Measurements from ENCODE around the gene STOML1. TPM values are rescaled to one million over a fixed set of nuclear protein-coding genes. Genes with fewer than 3 reads are reported as not detected.

Gene STOML1
- 26.8 TPM for total RNA-seq
- long read RNA-seq, full-length matches to known transcripts, result 72 of 108 reads
- long read RNA-seq, partial matches to known transcripts, result 7 of 108 reads
- long read RNA-seq, other reads (novel, unspliced or antisense), result 29 of 108 reads

DNA sequence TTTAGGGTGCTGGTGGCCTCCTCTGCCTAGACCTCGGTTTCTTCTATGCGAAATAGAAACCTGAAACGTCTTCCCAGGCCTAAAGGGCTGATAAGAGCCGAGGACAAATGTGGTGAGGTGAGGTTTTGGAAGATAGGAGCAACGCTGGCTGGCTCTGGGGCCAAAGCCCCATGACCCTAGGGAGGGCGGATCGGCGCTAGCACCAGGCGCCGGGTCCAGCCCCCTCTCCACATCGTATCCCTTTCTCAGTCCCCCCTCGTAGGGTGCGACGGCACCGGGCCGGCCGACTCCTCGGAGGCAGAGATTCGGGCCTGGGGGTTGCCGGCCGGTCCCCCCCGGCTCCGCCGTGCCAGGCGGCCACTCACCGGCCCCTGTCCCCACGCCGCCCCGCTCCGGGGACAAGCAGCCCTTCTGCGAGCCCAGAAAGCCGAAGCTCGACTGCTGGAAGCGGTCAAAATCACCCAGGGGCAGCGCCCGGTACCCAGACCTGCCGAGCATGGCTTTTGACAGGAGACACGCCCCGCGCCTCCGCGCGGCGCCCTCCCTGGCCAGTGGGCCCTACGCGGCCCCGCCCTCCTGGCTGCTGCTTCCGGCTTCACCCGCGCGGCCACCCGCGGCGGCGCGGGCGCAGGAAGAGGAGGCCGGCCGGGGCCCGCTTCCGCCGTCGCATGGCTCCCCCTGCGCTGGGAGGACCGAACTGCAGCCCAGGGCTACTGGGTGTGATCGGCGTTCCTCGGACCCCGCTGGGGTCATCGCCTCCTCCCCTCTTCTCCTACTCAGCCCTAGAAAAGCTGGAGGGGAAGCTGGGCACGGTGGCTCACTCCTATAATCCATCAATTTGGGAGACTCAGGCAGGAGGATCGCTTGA, at the start of gene STOML1:
Gene STOML1 (minus strand): TSS at position 570 of the 868 bp plus-strand sequence. CDS start 72 bp downstream, at position 498.
- DNase-seq, result peak; percentile 97
- peak; percentile 93 for ATAC-seq (ENCODE audit: poor library complexity)
- intact Hi-C loops (cut with DNase I), result loop anchor here (10.0 kb wide), 1 partner anchor 53 kb away; no protein-coding TSS in a partner anchor

GRCh38 chr15:74041311-74041756, 49.2 kb upstream of the STOML1 start:
- intact Hi-C loops (cut with DNase I), result loop anchor here (10.0 kb wide), 1 partner anchor 47 kb away; the partner anchor contains the start of genes PML and STOML1
- no peak for DNase-seq
- no peak for ATAC-seq (ENCODE audit: poor library complexity)

GRCh38 chr15:74040109-74040850, 48.2 kb upstream of the STOML1 start:
- intact Hi-C loops (cut with DNase I), result loop anchor here (10.0 kb wide), 1 partner anchor 45 kb away; the partner anchor contains the start of genes PML and STOML1

GRCh38 chr15:74039656-74040010, 47.5 kb upstream of the STOML1 start:
- intact Hi-C loops (cut with DNase I), result loop anchor here (5.0 to 10.0 kb wide), 2 partner anchors 45 to 67 kb away; partner anchors contain the start of genes PML and STOML1
- no peak for ATAC-seq (ENCODE audit: poor library complexity)
- no peak for DNase-seq

More at GRCh38 chr15:74040109-74040850, 48.2 kb upstream of the STOML1 start:
- DNase-seq (no peak), ATAC-seq (ENCODE audit: poor library complexity) (peak; percentile 62)

DNA sequence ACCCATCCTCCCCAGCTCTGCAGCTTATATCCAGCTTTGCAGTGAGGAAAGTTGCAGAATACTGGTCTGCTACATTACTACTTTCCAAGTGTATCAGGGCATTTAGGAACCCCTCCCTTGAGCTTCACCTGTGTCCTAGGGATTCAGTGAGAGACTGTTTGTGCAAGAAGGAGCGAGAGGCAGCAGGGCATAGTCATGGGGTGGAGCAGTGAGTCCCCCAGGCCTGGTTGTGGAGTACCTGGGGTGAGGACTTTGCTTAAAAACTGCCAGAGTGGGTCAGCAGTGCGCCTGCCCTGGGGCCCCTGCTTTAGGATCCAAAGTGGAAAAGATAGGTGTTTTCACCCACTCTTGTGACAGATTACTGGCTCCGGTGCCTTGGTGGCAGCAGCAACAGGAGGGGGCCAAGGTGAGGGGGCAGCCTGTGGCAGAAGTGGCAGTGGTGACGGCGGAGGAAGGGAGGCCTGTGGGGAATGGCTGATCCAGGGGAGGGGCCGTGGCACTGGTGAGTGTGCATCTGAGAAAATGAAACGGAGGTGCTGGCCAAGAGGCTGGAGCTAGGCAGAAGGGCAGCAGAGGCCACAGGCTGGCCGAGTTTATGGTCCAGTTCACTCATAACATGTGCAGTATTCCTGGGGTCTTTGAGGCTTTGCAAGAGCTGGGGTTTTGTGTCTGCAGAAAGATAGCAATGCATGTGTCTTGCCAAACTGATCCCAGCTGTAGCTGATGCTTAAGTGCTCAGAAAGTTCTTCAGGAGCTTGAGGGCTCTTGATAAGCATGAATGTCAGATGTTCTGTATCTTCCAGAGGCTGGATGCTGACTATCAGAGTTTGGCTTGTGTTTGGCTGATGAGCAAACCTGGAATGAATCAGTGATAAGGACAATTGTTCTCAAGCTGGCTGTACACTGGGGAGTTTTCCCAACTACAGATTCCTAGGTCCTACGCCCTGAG, 46.9 kb upstream of the STOML1 start:
- DNase-seq (no peak), ATAC-seq (ENCODE audit: poor library complexity) (no peak)
- intact Hi-C loops (cut with DNase I), result loop anchor here (5.0 kb wide), 1 partner anchor 67 kb away; no protein-coding TSS in a partner anchor

DNA sequence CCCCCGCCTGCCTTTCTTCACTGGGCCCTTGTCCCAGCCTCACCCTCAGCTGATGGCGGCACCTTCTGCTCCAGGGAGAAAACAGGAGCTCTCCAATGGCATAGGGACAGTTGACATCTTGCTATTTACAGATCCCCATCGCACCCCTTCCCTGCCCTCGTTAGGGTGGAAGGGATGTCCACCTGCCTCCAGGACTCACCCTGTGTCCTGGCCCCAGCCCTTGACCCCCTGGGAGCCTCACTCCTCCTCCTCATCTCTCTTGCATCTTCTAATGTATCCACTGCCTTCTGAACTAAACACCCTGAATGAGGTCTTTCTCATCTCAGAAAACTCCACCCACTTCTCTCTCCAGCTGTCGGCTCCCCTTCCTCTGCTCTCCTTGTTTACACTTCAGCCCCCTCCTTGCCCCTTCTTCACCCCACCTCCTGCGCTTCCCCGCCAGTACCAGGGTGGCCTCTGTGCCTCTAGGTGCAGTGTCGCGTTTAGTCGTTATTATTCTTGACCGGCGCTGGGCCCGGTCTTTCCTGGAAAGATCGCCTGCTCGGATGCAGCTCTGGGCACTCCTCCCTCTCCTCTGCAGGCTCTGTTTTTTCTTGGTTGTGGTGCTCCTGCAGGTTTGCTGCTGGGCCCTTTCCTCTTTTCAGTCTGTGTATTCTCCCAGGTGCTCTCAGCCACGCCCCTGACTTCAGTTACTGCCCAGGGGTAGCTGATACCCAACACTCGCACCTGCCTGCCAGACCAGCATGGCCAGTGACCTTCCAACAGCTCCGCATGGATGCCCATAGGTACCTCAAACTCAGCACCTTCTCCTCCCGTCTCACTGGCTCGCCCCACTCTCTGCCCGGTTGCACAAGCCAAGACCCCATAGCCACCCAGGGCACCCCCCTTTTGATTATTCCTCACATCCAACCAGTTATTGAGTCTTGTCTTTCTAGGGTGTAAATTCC, 45.3 kb upstream of the STOML1 start:
- intact Hi-C loops (cut with DNase I), result loop anchor here (5.0 kb wide), 1 partner anchor 65 kb away; no protein-coding TSS in a partner anchor

DNA sequence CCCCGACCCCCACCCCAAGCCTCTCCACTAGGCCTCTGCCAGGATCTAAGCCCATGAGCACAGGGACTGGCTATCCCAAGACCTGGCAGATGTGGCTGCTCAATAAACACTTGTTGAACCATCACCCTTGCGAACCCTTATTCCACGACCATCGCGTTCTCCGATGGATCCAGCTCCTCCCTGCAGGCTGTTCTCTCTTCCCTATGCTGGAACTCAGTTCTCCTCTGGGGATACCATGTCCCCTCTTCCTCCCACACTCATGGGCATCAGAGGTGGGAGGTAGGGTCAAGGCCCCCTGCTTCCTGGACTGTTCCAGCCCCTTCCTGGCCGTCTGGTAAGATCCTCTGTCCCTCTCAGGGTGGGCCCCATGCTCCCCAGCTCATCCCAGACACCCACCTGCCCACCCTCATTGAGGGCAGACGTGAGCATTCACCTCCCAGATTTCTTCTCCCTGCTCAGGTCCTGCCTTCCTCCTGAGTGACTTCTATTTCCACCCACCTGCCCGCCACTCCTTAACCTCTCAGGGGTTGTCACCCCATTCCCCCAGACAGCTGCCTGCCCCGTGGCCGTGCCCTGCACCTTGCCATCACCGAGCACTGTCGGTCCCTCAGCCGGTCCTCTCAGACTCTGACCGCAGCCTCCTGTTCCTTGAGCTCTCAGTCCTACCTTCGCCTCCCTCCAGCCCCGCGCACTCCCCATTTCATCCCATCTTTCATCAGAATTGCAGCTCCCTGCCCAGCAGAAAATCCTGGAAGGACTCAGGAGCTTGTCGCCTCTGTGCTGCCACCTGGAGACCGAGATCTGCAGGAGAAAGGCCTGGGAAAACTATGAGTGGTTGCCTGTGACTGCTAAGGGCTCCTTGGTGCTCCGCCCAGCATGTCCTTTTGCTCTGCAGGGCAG, 44.4 kb upstream of the STOML1 start:
- no peak for ATAC-seq (ENCODE audit: poor library complexity)
- intact Hi-C loops (cut with DNase I), result loop anchor here (5.0 kb wide), 1 partner anchor 64 kb away; no protein-coding TSS in a partner anchor
- DNase-seq, result peak; percentile 69

More for the DNA sequence above, 45.3 kb upstream of the STOML1 start:
- DNase-seq (no peak), ATAC-seq (ENCODE audit: poor library complexity) (no peak)

DNA sequence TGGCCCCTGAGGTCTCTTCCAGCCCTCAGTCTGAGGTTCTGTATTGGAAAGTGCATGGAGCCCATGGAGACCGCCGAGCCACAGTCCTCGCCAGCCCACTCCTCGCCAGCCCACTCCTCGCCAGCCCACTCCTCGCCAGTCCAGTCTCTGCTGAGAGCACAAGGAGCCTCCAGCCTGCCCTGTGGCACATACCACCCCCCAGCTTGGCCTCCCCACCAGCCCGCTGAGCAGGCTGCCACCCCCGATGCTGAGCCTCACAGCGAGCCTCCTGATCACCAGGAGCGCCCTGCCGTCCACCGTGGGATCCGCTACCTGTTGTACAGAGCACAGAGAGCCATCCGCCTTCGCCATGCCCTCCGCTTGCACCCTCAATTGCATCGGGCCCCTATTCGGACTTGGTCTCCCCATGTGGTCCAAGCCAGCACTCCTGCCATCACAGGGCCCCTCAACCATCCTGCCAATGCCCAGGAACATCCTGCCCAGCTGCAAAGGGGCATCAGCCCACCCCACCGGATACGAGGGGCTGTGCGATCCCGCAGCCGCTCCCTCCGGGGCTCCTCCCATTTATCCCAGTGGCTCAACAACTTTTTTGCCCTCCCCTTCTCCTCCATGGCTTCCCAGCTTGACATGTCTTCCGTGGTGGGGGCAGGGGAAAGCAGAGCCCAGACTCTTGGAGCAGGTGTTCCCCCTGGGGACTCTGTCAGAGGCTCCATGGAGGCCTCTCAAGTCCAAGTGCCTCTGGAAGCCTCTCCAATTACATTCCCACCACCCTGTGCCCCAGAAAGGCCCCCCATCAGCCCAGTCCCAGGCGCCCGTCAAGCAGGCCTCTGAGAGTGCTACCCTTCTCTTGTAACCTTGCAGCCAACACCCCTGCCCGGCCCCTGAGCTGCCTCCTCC, 43.3 kb upstream of the STOML1 start:
- no peak for ATAC-seq (ENCODE audit: poor library complexity)
- intact Hi-C loops (cut with DNase I), result loop anchor here (5.0 kb wide), 1 partner anchor 63 kb away; no protein-coding TSS in a partner anchor

DNA sequence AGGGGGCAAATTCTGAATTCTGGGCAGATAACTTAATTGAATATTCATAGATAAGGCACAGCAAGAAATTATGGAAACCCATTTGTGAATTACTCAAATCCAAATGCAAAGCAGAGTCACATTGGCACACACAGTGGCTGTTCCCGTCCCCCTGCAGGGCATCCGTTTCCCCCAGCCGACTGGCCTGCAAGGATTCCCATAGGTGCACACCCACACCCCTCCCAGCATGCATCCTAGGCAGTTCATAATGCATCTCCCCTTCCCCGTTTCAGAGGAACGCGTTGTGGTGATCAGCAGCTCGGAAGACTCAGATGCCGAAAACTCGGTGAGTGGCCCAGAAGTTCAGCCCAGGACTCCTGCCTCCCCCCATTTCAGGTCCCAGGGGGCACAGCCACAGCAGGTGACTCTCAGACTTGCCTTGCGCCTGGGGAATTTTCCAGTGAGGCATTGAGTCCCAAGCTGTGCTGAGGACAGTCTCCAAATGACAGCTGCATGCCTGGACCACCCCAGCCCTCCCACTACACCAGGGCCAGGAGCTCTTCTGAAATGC, 42.2 kb upstream of the STOML1 start:
- ATAC-seq (ENCODE audit: poor library complexity), result no peak
- no peak for DNase-seq
- intact Hi-C loops (cut with DNase I), result no loop called here

More for the DNA sequence above, 43.3 kb upstream of the STOML1 start:
- no peak for DNase-seq

DNA sequence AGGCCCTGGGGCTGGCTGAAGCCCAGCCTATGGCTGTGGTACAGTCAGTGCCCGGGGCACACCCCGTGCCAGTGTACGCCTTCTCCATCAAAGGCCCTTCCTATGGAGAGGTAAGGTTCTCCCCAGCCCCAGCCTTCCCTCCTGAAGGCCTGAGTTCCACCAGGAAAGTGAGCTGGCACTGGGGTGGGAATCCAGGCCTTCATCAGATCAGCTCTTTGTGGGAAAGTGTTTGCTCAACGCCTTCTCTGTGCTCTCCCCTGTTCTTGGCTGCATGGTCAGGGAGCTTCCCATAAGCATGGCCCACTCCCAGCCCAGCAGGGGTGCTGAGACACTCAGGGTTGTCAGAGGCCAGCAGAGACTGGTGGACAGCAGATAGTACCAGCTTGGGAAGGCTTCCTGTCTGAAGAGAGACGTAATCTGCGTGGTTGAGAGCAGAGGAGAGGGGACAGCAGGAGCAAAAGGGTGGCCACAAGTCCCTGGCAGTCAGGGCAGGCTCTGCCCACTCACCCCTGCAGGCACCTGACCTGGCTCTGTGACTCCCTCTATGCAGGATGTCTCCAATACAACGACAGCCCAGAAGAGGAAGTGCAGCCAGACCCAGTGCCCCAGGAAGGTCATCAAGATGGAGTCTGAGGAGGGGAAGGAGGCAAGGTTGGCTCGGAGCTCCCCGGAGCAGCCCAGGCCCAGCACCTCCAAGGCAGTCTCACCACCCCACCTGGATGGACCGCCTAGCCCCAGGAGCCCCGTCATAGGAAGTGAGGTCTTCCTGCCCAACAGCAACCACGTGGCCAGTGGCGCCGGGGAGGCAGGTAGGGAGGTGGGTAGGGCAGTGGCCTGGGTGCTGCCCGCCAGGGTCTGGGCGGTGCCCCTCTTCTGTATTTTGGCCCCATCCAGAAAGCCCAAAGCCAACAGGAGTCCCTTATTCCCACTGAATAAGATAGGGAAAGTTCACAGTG, 40.8 kb upstream of the STOML1 start:
- DNase-seq, result no peak
- ATAC-seq (ENCODE audit: poor library complexity), result no peak
- intact Hi-C loops (cut with DNase I), result no loop called here

DNA sequence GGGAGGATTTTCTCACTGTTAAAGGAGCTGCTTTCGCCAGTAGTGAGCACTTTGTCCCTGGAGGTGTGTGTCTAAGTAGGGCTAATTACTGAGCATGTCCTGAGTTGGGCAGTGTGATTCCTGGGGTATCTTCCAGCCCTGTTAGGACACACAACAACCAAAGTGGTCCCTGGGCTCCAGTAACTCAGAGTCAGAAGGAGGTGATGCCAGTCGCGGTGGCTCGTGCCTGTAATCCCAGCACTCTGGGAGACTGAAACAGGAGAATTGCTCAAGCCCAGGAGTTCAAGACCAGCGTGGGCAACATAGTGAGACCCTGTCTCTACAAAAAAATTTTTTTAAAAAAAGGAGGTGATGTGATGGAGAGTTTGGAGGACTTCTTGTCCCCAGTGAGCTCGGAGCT, 40.0 kb upstream of the STOML1 start:
- DNase-seq (no peak), ATAC-seq (ENCODE audit: poor library complexity) (no peak)
- intact Hi-C loops (cut with DNase I), result no loop called here

GRCh38 chr15:74028646-74029045, 36.6 kb upstream of the STOML1 start:
- intact Hi-C loops (cut with DNase I), result no loop called here
- ATAC-seq (ENCODE audit: poor library complexity) (no peak), DNase-seq (no peak)

GRCh38 chr15:74027688-74028087, 35.6 kb upstream of the STOML1 start:
- DNase-seq (no peak), ATAC-seq (ENCODE audit: poor library complexity) (no peak)
- intact Hi-C loops (cut with DNase I), result no loop called here

DNA sequence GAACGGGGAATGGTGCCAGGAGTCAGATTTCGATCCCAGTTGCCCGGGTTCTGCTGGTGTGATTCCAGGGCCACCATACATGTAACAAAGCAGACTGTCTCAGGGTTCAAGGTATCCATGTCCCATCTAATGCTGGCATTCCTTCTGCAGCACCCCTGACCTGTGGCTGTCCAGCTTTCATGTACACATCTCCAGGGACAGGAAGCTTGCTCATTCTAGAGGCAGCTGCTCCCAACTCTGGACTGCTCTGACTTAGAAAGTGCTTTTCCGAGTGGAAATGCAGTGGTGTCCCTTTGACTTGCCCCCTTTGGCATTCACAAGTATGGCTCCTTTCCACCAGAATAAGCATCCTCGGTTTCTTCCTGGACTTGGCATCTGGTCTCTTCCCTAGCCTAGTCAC, 33.3 kb upstream of the STOML1 start:
- ATAC-seq (ENCODE audit: poor library complexity), result no peak
- intact Hi-C loops (cut with DNase I), result no loop called here
- no peak for DNase-seq

Measured in Right ventricle myocardium superior (tissue), 1 donor.